Measurements from ENCODE around the gene DTNBP1.

DTNBP1 gene

DNA sequence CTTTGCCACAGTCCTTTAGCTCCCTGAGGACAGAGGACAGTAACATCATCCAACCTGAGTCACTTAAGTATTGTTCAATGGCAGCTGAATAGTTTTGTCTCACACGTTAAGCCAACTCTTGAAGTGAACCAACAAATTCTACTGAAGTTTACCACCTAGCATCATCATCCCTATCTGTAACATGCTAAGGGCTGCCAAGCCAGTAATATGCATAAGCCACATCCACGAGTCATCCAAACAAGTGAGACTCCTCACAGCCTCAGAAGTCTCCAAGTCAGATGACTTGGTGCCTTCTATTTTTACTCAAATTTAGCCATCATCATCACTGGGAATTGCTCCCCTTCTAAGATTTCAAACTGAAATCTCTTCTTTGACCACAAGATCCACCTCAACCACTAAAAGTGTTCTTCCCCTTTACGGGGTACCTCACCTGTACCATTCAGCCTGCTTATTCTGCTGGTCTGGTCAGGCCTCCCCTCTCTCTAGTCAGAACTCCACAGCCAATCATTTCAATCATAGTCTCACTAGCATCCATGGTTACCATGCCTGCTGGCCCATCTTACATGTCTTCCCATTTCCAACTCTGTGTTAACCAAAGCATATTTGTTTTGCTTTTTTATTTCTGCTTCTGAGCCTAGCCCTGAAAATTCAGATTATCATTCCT lies 73.7 kb downstream of the DTNBP1 start:
- no peak for DNase-seq (ENCODE audit: low read depth)

DNA sequence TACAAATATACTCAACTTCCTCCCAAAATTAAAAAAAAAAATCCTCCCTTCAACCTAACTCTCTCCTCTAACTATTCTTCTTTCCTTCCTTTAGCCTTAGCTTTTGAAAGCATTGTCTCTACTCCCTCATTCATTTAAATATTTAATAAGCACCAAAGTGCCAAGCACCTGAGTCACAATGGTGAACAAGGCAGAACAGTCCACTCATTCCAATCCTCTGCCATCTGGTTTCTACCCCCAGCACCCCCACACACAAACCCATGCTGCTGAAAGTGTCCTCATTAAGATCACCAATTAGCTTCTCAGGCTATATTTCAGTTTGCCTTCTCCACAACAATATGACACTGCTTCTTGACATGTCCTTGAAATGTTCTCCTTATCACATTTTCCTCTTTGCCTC lies 76.3 kb downstream of the DTNBP1 start:
- no peak for DNase-seq (ENCODE audit: low read depth)

DNA sequence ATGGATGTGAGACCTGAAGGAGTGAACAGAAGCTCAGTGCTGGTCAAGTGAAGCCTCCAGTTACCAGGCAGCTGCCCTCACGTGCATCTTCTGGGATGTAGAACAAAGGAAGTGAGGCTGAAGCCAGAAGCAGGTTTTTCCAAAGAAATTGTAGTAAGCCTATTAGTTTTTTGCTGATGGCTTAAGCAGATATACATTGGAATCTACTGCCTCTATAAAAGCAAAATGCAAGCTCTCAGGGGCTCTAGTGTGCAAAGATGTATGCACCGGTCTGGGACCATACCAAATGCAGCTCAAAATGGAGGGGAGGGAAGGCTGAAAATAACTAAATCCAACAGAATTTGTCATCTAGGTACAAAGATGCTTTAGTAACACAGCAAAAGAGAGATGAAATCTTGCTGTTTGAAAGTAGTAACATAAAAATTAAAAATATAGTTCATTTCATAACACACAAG lies 77.0 kb downstream of the DTNBP1 start:
- no peak for DNase-seq (ENCODE audit: low read depth)

DNA sequence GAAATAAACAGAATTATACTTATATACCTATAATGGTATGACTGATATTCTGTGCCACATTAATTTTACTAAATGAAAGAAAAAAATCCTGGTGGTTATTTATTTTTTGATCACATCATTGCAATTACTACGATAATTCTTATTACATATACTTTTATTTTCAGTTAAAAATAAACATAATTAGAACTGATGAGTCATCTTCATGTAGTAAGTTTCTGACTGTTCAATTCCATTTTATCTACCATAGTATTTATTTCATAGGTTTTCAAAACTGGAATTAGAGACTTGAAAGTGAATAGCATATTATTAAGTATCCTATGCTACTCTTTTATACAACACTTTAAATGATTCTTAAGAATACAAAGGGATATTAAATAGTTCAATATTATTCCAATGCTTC lies 80.3 kb downstream of the DTNBP1 start:
- DNase-seq (ENCODE audit: low read depth), result no peak

- no peak for DNase-seq (ENCODE audit: low read depth)
Measured at GRCh38 chr6:15581751-15582150, 81.1 kb downstream of the DTNBP1 start.

GRCh38 chr6:15580326-15580725 lies 82.5 kb downstream of the DTNBP1 start:
- DNase-seq (ENCODE audit: low read depth), result no peak

DNA sequence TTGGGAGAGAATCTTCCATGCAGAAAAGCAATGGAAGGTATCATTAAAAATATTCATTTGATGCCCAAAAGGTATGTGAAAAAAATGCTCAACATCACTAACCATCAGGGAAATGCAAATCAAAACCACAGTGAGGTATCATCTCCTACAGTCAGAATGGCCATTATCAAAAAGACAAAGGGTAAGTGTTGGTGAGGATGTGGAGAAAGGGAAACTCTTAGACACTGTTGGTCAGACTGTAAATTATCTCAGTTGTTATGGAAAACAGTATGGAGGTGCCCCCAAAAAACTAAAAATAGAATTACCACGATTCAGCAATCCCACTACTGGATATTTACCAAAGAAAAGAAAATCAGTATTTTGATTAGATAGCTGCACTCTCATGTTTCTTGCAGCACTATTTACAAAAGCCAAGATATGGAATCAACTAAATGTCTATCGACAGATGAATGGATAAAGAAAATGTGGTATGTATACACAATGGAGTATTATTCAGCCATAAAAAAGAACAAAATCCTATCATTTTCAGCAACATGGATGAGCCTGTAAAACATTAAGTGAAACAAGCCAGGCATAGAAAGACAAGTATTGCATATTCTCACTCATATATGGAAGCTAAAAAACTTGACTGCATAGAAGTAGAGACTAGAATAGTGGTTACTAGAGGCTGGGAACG lies 84.0 kb downstream of the DTNBP1 start:
- no peak for DNase-seq (ENCODE audit: low read depth)

DNA sequence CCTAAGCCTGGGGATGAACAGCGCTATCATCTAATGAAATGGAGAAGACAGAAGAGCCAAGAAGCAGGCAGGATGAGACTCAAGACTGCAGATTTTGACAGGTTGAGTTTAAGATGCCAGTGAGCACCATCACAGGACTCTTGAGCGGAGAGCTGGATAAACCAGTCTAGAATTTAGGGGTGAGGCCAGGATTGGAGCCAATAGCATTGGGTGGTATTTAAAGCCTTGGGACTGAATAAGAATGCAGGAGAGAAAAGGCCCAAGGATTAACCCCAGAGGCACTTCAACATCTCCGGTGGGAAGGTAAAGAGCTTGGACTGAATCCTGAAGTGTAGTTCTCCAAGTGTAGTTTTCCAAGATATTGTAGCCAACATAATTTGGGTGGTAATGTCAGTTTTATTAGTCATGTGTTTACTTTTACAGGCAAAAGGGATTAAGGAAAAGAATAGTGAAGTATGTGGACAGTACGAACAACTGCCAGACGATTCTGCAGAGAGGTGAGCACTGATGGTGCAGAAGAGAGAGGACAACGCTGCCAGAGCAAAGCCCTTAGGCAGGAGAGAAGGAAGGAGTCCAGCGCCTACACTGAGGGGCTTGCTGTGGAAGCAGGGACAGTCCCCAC lies 85.2 kb downstream of the DTNBP1 start:
- DNase-seq (ENCODE audit: low read depth), result no peak

DNA sequence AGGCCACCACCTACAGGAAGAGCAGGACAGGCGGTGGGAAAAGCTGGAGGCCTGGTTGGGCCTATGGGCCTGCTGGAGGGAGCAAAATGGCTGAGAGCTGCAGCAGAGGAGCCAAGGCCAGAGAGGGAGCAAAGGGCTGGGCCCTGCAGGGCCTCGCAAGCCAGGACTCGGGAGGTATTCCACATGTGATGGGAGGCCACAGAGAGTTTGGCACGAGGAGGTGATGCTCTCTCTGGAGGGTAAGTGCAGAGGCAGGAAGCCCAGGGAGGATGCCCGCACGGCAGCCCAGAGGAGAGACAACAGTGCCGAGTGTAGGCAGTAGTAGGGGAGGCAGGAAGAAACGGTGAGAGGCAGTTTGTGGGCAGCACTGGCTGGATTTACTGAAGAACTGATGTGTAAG lies 85.7 kb downstream of the DTNBP1 start:
- no peak for DNase-seq (ENCODE audit: low read depth)

DNA sequence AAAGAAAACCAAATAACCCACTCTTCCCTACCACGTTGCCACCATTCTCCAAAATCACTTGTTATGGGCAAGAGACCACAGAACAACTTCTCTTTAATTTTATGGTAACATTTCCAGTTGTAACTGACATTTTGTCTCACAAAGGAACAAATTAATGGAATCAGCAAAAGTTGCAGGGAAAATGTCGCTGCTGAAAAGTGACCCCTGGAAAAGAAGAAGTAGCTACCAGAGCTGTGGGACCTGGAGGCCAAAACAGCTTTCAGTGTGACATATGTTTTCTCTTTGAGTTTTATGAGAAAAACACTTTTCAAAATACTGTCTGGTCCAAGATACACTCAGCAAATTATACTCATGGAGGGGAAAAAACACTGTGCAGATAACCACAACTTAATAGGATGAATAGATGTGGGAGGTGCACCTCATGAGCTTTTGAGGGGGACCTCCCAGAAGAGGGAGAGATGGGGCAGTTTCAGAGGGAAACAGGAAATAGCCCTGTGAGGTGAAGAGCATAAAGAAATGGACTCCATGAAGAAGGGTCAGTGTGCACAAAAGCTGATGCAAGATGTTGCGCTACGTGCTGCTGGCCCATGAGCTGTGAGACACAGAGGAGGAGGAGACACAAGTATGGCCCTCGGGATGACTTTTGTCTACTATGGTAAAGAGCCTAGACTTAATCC lies 87.3 kb downstream of the DTNBP1 start:
- DNase-seq (ENCODE audit: low read depth), result no peak

DNA sequence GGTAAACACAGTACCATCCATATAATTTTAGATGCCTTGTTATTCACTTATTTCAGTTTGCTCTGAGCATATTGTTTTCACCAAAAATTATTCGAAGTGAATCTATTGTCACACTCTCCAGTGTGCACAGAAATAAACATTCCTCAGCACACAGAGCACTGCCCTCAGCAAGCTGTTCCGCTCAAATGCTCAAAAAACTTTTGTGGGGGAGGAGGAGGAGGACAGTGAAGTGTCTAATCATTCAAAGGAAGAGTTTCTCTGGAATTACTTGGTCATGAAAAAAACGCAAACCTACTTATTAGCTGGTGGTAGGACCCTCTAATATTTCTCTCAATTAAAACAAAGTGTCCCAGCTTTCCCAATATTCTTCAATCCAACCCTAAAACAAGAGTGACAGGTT lies 88.3 kb downstream of the DTNBP1 start:
- DNase-seq (ENCODE audit: low read depth), result no peak

DNA sequence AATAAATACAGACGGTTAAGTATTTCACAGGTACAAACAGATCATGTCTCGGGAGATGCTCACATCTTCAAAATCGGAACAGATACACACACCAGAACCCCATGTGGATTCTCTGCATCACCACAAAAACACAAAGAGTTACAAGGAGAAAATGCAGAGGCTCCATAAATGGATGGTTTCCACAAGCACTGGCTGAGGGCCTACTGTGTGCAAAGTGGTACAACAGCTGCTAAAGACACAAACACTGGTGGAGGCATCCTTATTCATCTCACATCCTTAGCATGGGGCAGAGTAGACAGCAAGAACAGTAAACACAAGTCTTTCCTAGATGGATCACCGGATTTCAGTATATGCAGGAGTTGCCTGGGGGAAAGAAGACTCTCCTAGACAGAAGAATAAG lies 88.8 kb downstream of the DTNBP1 start:
- no peak for DNase-seq (ENCODE audit: low read depth)

GRCh38 chr6:15573384-15573783 lies 89.4 kb downstream of the DTNBP1 start:
- no peak for DNase-seq (ENCODE audit: low read depth)

DNA sequence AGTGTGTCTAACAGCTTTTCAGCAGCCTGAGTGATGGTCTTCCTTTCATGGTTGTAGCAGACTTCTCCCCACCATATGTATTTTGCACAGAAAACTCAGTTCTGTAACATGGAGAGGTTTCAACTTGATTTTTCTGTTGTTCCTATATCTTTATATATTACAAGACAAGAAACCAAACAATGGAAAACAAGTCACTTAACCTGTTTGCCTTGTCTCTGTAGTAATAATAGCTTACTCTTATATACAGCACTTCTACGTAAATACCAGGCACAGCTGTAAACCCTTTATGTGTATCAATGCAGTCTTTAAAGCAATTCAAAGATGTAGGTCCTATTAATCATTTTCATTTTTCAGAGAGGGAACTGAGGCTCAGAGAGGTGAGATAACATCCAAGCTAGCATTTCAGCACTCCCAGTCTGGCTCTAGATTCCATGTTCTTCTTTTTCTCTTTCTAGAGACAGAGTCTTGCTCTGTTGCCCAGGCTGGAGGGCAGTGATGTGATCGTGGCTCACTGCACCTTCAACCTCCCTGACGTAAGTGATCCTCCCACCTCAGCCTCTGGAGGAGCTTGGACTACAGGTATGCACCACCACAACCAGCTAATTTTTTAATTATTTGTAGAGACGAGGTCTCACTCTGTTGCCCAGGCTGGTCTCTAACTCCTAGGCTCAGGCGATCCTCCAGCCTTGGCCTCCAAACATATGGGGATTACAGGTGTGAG lies 90.4 kb downstream of the DTNBP1 start:
- no peak for DNase-seq (ENCODE audit: low read depth)

- no peak for DNase-seq (ENCODE audit: low read depth)
Measured at GRCh38 chr6:15570171-15570570, 92.7 kb downstream of the DTNBP1 start.

GRCh38 chr6:15569035-15569995 lies 93.5 kb downstream of the DTNBP1 start:
- peak; percentile 73 for DNase-seq (ENCODE audit: low read depth)

- no peak for DNase-seq (ENCODE audit: low read depth)
Measured at GRCh38 chr6:15562977-15563376, 99.9 kb downstream of the DTNBP1 start.

DNA sequence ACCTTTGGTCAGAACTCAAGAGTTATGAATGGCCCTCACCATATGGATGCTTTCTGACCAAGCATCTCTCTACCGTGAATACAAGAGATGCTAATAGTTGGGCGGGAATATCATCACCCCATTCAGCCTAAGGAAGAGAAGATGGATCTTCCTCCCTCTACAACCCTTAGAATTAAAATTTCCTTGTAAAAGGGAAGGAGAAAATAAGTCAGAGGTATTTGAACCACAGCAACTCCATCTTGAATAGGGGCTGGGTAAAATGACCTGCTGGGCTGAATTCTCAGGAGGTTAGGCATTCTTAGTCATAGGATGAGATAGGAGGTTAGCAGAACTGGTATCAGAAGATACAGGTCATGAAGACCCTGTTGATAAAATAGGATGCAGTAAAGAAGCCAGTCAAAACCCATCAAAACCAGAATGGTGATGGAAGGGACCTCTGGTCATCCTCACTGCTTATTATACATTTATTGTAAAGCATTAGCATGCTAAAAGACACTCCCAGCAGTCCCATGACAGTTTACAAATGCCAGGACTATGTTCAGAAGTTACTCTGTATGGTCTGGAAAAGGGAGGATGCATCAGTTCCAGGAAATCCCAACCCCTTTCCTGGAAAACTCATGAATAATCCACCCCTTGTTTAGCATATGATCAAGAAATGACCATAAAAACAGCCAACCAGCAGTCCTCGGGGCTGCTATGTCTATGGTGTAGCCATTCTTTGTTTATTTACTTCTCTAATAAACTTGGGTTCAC lies 101.2 kb downstream of the DTNBP1 start:
- DNase-seq (ENCODE audit: low read depth), result no peak

GRCh38 chr6:15560713-15561112 lies 102.1 kb downstream of the DTNBP1 start:
- DNase-seq (ENCODE audit: low read depth), result no peak

GRCh38 chr6:15557174-15557573 lies 105.7 kb downstream of the DTNBP1 start:
- no peak for DNase-seq (ENCODE audit: low read depth)

Data from CMK (cell line).